Progenitor cell of endocrine pancreas (in vitro differentiated cells): ENCODE data around the gene PAEP. TPM values are rescaled to one million over a fixed set of nuclear protein-coding genes. Genes with fewer than 3 reads are reported as not detected.

Source experiments
- DNase-seq: peaks from one replicate; pipeline ENCODE4 v3.0.0; 2021; ENCODE audit warnings: low spot score; ENCODE audit not compliant: unreplicated experiment
- H3K27ac Mint-ChIP-seq: 2 replicates; pipeline ENCODE4 v1.8.0; 2021; ENCODE audit warnings: mild to moderate bottlenecking, moderate library complexity, mixed read lengths
- H3K27me3 Mint-ChIP-seq: 2 replicates; pipeline ENCODE4 v1.8.0; 2021; ENCODE audit warnings: mixed read lengths
- H3K36me3 Mint-ChIP-seq: 2 replicates; pipeline ENCODE4 v1.8.0; 2022; ENCODE audit warnings: mixed read lengths; ENCODE audit not compliant: insufficient read depth
- H3K4me1 Mint-ChIP-seq: 2 replicates; pipeline ENCODE4 v1.8.0; 2021; ENCODE audit warnings: low read depth, mixed read lengths
- H3K4me3 Mint-ChIP-seq: 2 replicates; pipeline ENCODE4 v1.8.0; 2021; ENCODE audit warnings: low read depth, mild to moderate bottlenecking, moderate library complexity, mixed read lengths
- H3K9me3 Mint-ChIP-seq: 2 replicates; pipeline ENCODE4 v1.8.0; 2021; ENCODE audit warnings: low read depth, mixed read lengths
- total RNA-seq: library from RNA; stranded (reverse); gene quantifications from 2 replicates; pipeline ENCODE4 v1.2.1, GENCODE V29; 2021
- TF ChIP-seq, protein P1 (sequence below): fragments of 200-600 bp; sonication (generic); IDR thresholded peaks from one replicate; pipeline ENCODE4 v1.5.0; 2021; ENCODE audit warnings: antibody characterized with exemption, mild to moderate bottlenecking; ENCODE audit not compliant: unreplicated experiment

The PAEP gene
- total RNA-seq, 1 donor from 2014 or later, result not detected

- no peak for DNase-seq
- Mint-ChIP-seq H3K4me1 (no peaks in the 10 kb centered on the region), H3K9me3 (no peaks in the 10 kb centered on the region), H3K36me3 (no peaks in the 10 kb centered on the region), H3K4me3 (no peak overlapping the region), H3K27ac (no peak overlapping the region), H3K27me3 (peaks cover 7% of the 10 kb centered on the region)
- TF ChIP-seq, protein P1, sequence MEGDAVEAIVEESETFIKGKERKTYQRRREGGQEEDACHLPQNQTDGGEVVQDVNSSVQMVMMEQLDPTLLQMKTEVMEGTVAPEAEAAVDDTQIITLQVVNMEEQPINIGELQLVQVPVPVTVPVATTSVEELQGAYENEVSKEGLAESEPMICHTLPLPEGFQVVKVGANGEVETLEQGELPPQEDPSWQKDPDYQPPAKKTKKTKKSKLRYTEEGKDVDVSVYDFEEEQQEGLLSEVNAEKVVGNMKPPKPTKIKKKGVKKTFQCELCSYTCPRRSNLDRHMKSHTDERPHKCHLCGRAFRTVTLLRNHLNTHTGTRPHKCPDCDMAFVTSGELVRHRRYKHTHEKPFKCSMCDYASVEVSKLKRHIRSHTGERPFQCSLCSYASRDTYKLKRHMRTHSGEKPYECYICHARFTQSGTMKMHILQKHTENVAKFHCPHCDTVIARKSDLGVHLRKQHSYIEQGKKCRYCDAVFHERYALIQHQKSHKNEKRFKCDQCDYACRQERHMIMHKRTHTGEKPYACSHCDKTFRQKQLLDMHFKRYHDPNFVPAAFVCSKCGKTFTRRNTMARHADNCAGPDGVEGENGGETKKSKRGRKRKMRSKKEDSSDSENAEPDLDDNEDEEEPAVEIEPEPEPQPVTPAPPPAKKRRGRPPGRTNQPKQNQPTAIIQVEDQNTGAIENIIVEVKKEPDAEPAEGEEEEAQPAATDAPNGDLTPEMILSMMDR, result no peak
Measured at GRCh38 chr9:135552021-135552697, 9.4 kb upstream of the PAEP start.

DNA sequence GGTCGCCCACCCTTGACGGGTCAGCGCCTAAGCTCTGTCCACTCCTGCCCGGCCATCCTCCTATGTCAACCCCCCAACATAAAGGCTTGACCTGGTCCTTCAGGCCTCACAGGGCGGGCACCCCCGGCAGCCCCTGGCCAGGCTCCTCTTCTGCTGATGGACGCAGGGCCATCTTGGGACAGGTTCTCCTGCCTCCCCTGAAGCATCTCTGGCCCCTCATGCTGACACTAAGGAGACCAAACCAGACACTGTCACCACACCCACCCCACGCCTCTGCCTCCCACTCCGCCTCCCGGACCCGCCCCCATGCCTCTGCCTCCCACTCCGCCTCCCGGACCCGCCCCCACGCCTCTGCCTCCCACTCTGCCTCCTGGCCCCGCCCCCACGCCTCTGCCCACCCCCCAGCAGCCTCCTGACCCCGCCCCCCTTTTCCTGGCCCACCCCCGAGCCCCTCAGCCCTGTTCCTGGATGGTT is 8.8 kb upstream of the PAEP start:
- H3K27me3 Mint-ChIP-seq, result peaks cover 7% of the 10 kb centered on the region
- no peaks in the 10 kb centered on the region for H3K4me1 Mint-ChIP-seq
- H3K27ac Mint-ChIP-seq, result no peak overlapping the region
- H3K9me3 Mint-ChIP-seq, result no peaks in the 10 kb centered on the region
- H3K36me3 Mint-ChIP-seq, result no peaks in the 10 kb centered on the region
- TF ChIP-seq, protein P1, result no peak
- no peak for DNase-seq
- H3K4me3 Mint-ChIP-seq, result no peak overlapping the region

GRCh38 chr9:135554718-135555117 is 6.8 kb upstream of the PAEP start:
- TF ChIP-seq, protein P1, result no peak
- DNase-seq, result no peak
- Mint-ChIP-seq H3K4me1 (peaks cover 1% of the 10 kb centered on the region), H3K27ac (no peak overlapping the region), H3K4me3 (no peak overlapping the region), H3K27me3 (peaks cover 7% of the 10 kb centered on the region), H3K9me3 (no peaks in the 10 kb centered on the region), H3K36me3 (no peaks in the 10 kb centered on the region)

DNA sequence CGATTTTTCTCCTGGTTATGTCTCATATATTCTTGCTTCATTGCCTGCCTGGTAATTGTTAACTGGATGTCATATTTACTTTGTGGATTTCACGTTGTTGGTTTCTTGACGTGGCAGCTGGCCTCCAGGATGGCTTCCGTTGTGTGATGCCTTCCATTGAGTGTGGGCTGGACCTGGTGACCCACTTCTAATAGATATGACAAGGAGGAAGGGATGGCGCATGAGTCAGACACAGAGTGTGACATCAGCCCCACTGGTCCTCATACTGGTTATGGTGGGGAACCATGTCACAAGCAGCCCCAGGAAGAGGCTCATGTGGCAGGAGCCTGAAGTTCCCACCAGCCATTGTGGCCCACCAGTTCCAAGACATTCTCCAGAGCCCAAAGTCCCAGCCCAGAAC is 6.4 kb upstream of the PAEP start:
- H3K27ac Mint-ChIP-seq, result no peak overlapping the region
- no peaks in the 10 kb centered on the region for H3K36me3 Mint-ChIP-seq
- no peak for DNase-seq
- TF ChIP-seq, protein P1, result no peak
- no peaks in the 10 kb centered on the region for H3K9me3 Mint-ChIP-seq
- H3K4me1 Mint-ChIP-seq, result peaks cover 2% of the 10 kb centered on the region
- H3K27me3 Mint-ChIP-seq, result peaks cover 7% of the 10 kb centered on the region
- no peak overlapping the region for H3K4me3 Mint-ChIP-seq

DNA sequence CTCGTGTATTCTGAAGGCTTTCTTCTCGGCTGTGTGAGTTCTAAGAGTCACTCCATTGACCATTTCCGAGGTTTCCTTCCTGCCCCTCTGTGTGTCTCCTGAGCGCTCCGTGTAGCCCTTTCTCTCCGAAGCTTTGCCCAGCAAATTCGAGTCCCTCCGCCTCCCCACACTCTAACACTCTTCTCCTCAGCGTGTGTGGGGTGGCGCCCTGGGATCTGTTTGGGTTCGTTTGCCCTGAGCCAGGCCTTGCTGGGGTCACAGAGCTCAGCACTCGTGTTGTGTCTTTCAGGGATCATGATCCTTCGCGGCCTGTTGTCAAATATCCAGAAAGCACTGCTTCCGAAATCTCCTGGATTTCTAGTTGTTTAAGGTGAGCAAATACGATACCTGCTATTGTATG is 5.6 kb upstream of the PAEP start:
- H3K9me3 Mint-ChIP-seq, result no peaks in the 10 kb centered on the region
- peaks cover 5% of the 10 kb centered on the region for H3K4me1 Mint-ChIP-seq
- no peak for DNase-seq
- peaks cover 4% of the 10 kb centered on the region for H3K27me3 Mint-ChIP-seq
- TF ChIP-seq, protein P1, result no peak
- no peak overlapping the region for H3K27ac Mint-ChIP-seq
- no peaks in the 10 kb centered on the region for H3K36me3 Mint-ChIP-seq
- no peak overlapping the region for H3K4me3 Mint-ChIP-seq
